ENCODE measurements around the gene SEPTIN10.
"Not testable (repeated sequence)": the region's sequence is repeated elsewhere in the genome, so short reads cannot be mapped to it uniquely, and the experiment has no call there.

SEPTIN10 gene

DNA sequence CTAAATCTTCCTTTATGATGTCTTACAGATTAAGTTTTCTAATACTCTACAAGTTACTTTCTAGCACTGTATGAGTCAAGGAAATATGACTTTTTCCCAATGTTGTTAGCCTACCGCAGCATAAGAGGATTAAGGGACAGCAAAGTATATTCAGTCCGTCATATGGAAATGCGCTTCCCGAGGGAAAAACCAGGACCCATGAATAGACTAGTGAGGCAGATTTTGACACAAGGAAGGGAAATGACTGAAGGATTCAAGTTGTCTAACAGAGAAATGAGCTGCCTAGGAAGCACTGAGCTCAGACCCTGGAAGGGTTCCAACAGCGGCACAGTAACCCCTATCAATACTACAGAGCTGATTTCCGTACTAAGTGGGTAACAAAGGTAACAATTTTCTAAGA, 12.0 kb downstream of the SEPTIN10 start:
- no peak for DNase-seq (ENCODE audit: low read depth)

DNA sequence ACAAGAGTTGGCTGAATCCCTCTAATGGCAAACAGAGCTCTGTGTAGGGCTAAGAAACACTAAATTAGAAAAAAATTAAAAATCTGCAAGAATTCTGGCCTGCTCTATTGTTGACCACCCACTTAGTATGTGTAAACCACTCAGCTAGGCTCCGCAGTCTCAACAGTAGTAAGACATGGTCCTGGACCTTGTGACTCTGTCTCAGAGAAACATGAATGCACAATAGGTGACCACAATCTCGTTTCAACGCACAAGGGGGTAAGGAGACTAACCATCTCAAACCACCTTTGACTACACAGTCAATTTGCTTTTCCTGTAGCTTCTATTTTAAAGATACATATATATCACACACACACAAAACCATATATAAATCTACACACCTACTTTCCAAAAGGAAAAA, 16.5 kb downstream of the SEPTIN10 start:
- no peak for DNase-seq (ENCODE audit: low read depth)

DNA sequence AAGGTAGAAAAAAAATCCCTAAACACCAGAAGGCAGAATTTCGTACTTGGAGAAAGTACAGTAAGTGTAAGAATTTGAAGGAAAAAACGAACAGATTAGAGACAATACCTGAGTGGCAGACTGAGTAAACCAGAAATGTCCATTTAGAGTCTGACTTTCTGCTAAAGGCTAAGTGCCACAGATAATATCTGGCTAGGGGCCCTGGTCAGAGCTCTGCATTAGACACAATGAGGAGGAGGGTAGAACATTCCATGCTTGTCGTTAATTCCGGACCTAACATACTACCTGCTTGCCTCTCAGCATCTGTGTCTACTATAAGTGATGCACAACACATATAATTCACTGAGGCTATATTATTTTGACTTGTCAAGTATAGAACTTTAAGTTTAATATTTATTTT, 18.1 kb downstream of the SEPTIN10 start:
- DNase-seq (ENCODE audit: low read depth): no peak

DNA sequence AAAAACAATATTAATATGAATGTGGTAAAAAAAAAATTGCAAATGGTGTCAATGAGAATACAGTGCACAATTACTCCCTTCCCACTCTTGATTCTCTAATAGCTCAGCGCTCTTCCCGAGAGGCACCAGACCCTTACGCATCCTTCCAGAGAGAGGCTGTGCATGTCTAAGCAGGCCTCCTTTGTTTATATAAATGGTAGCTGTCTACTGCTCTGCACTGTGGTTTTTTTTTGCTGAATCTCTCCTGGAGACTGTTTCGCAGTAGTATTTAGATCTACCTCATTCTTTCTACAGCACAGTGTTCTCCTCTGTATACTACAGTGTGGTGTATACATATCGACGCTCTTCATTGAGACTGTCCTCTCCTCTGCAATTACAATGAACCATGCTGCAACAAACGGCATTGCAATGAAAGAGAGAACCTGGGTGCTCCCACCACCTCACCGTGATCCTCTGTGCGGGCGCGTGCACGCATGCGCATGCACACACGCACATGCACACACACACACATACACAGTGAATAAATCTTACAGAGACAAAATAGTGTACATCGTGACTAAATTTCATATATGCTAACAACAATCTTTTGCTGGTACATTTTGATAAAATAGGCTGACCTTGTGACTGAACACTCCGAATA, 19.4 kb downstream of the SEPTIN10 start:
- DNase-seq (ENCODE audit: low read depth): no peak

- no peak for DNase-seq (ENCODE audit: low read depth)
Observed at GRCh38 chr2:109592905-109593304, 20.9 kb downstream of the SEPTIN10 start.

DNA sequence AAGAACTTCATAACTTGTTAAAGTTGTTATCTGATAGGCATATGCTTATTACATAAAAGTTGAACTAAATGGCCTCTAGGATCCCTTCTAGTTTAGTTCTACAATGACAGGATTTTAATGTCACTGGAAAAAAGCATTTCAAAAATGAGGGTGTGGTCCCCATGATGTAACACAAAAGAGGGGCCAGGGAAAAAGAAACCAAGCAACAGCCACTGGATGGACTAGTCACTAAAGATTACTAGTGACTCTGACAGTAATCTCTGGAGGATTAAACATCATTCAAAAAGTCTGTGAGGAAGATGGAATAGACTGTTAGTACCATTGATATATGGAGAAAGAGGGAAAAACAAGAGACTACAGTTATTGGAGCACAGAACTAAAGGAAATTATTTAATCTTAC, 22.6 kb downstream of the SEPTIN10 start:
- no peak for DNase-seq (ENCODE audit: low read depth)

GRCh38 chr2:109586687-109587086, 27.1 kb downstream of the SEPTIN10 start:
- DNase-seq (ENCODE audit: low read depth): no peak

GRCh38 chr2:109582928-109583895, 30.6 kb downstream of the SEPTIN10 start:
- no peak for DNase-seq (ENCODE audit: low read depth)

- not testable (repeated sequence) for DNase-seq (ENCODE audit: low read depth)
Observed at GRCh38 chr2:109577630-109578029, 36.1 kb downstream of the SEPTIN10 start.

- DNase-seq (ENCODE audit: low read depth): no peak
Observed at GRCh38 chr2:109575373-109575772, 38.4 kb downstream of the SEPTIN10 start.

GRCh38 chr2:109563980-109564550, 49.7 kb downstream of the SEPTIN10 start:
- no peak for DNase-seq (ENCODE audit: low read depth)

DNA sequence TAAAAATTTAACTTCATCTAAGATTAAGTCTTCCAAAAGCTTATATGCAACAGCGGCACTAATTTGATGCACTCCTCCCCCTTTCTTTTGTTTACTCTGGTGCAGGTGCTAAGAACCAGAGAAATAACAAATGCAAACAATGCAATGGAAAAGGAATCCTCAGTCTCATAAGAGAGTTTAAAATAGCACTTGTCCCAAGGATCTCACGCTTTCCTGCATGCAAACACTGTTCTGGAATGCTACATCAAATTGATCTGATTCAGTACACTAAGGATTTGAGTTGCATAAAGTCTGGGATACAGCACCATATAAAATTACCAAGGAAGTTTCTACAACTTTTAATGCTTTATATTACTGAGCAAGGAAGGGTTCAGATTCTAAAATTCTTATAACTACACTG, 50.5 kb downstream of the SEPTIN10 start:
- no peak for DNase-seq (ENCODE audit: low read depth)

DNA sequence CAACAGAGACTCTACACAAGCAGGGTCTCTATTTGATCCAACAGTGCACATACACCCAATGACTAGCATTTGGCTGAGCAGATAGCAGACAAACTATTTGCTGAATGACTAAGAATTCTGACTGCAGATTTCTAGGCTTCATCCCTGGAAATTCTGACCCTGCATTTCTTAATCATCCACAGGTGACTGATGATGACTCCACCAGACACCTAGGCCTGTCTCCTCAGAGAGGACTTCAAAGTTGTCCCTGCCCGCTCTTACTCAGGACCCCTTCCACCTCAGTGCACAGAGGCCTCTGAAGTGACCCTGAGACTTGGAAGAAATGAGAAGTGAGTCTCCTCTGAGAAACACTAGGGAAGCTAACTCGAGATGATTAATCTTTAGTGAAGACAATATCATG, 51.3 kb downstream of the SEPTIN10 start:
- no peak for DNase-seq (ENCODE audit: low read depth)

- no peak for DNase-seq (ENCODE audit: low read depth)
Observed at GRCh38 chr2:109560265-109560664, 53.5 kb downstream of the SEPTIN10 start.

DNA sequence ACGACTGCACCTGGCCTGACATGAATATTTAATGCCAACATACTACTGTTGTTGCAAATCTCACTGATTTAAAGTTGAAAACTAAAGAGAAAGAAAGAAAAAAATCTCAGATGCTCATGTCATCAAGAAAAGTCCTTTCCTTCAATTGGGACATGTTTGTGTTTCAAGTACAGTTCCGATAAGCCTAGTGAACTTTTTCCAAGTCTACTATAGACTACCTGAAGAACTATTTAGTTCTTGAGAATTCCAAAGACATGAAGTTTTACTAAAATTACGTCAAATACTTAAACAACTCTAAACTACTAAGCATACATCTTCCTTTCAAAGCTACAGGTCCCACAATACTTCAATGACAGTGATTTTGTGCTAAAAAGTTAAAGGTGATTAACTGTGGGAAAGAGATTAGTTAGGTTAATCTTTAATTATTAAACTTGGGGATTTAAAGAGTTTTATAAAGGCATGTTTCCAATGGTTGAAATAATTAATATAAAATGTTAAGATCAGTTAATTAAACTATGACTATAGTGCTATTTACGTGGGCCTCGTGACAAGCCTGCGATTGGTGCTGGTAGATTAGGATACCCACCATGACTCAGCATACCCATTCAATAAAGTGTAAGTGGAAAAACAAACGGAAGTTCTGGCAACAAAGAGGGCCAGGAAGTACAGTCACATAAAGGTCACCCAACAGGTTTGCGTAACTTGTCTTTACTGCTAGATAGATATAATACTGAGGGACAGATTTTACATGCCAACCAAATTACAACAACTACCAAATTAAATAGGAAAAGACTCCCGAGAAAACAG, 55.5 kb downstream of the SEPTIN10 start:
- DNase-seq (ENCODE audit: low read depth): no peak

GRCh38 chr2:109557309-109557708, 56.5 kb downstream of the SEPTIN10 start:
- no peak for DNase-seq (ENCODE audit: low read depth)

GRCh38 chr2:109555346-109555900, 58.3 kb downstream of the SEPTIN10 start:
- no peak for DNase-seq (ENCODE audit: low read depth)

GRCh38 chr2:109554758-109555157, 59.0 kb downstream of the SEPTIN10 start:
- no peak for DNase-seq (ENCODE audit: low read depth)

GRCh38 chr2:109549016-109549590, 64.7 kb downstream of the SEPTIN10 start:
- DNase-seq (ENCODE audit: low read depth): no peak

GRCh38 chr2:109547280-109547679, 66.5 kb downstream of the SEPTIN10 start:
- no peak for DNase-seq (ENCODE audit: low read depth)

Data from stimulated activated CD8-positive, alpha-beta memory T cell treated with anti-CD3 and anti-CD28 coated beads, Interleukin-15, amount 100 ng/mL, for 24 hours (primary cell).